Left ventricle myocardium superior (tissue), 1 donor: ENCODE results near the gene COL20A1. TPM values are rescaled to one million over a fixed set of nuclear protein-coding genes. Genes with fewer than 3 reads are reported as not detected.

Experiments
- ATAC-seq: fragments of 200-7000 bp; cut with Tn5 transposase; one replicate; pipeline ENCODE4 v1.9.1; 2020; ENCODE audit warnings: mild to moderate bottlenecking, moderate library complexity
- DNase-seq: peaks from one replicate; pipeline ENCODE4 v3.0.0-alpha.2; 2020
- intact Hi-C: fragments of 100-400 bp; cut with micrococcal nuclease; formaldehyde crosslinking; loops from one replicate; pipeline ENCODE4 v1.11.0; 2022
- total RNA-seq: library from RNA; stranded (reverse); fragmentation: NEBNext Ultra II Directional; extraction: Animal tissue kit (Norgen Biotek cat#: 25700); gene quantifications from one replicate; pipeline ENCODE4 v1.2.1, GENCODE V29; 2021
- donor health status: DM: no; HTN: yes; CAD: no; lungs with severe emphysema.

Gene COL20A1
- total RNA-seq, 1 donor from 2014 or later, result not detected

DNA sequence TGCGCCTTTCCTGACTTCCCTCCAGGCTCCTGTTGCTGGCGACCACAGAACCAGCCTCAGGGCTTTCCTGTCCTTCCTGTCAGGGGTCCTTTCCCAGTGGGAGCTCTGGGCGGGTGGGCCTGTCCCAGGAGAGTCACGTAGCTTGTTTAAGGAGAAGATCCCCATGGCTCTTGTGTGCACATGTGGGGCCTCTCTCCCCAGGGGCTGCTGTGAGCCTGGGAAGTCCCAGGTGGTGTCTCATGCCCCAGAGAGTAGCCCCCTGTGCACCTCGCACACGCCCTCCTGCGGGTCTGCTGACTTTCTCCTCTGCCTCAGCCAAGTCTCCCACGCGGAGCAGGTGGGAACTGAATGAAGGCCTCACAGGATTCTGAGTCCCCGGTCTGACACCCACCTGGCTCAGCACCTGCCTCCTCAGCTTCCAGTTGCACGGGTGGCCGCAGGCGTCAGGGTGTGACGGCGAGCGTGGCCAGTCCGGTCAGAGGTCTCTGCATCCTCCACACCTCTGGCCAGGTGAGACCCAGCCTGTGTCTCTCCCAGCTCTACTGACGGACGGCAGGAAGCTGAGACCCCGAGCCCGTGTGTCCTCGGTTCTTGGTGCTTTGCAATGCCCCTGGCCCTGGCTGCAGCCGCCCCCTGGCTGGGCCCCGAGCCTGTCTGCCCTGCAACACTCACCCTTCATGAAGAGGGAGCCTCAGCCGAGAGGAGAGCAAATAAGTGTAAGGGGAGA lies 33.1 kb upstream of the COL20A1 start:
- ATAC-seq (no peak), DNase-seq (no peak)
- intact Hi-C loops, result no loop called here

DNA sequence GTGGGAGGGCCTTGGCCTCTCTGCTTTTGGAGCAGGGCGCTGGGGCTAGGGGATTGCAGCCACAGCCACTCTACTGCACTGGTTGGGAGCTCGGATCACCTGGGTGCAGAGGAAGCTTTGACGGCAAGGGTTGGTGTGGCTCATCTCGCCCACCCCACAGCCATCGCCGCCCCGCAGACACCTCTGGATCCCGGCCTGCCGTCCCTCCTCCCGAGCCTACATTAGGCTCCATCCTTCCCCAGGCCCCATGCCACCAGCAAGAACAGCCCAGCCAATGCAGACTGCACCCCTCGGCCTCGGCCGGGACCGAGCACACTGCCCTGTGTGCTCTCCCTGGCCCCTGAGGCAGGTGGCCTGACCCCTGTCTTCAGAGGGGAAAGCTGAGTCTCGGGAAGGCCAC lies 32.5 kb upstream of the COL20A1 start:
- intact Hi-C loops, result no loop called here
- DNase-seq, result no peak
- ATAC-seq, result no peak

DNA sequence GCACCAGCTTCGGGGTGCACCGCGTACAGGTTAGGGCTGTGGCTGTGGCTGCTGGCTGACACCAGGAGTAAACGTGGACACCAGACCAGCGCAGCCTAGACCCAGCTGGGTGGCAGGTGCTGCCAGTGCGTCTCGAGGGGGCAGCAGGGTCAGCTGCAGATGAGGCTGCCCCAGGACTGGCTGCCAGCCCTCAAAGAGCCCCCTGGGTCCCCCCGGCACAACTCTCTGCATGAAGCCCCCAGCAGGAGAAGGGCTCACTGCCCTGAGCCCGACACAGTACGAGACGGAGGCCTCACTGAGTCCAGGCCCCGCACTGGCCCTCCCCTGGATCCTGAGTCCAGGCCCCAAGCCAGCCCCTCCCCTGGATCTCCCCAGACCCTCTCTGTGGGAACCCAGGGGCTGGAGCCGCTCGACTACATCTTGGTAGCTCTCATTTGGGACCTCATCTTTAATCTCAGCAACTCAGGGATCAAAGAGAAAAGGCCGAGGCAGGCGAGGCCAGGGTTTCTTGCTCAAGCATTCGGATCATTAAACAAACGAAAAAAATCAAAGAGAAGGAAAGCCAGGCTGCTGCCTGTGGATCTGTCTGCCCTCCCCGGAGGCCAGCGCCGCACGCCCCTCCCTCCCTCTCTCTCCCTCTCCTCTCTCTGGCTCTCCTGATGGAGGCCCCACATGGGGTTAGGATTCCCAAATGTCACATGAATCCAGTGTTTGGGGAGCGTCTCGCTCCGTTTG lies 31.8 kb upstream of the COL20A1 start:
- ATAC-seq, result no peak
- intact Hi-C loops, result no loop called here
- no peak for DNase-seq

DNA sequence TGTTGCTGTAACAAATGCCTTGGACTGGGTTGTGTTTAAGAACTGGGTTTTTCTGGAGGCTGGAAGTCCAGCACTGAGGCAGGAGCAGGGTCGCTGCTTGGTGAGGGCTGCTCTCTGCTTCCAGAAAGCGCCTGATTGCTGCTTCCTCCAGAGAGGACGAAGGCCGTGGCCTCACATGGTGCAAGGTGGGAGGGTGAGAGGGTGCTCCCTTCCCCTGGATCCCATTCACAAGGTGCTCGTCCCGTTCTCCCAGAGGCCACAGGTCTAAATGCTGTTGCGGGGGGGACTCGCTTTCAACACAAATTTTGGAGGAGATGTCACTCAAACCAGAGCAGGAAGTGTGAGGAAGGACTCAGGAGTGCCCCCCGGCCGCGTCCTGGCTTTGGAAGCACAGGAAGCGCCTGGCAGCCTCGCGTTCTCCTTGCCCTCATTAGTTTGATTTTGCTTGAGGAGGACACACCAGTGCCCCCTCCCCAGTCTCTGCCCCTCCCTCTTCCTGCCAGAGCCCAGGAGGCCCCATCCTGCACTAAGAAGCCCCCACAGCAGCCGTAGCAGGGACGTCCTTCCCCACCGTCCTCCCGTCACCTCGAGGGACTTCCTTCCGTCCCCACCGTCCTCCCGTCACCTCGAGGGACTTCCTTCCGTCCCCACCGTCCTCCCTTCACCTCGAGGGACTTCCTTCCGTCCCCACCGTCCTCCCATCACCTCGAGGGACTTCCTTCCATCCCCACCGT lies 31.0 kb upstream of the COL20A1 start:
- intact Hi-C loops, result no loop called here
- no peak for DNase-seq
- no peak for ATAC-seq

DNA sequence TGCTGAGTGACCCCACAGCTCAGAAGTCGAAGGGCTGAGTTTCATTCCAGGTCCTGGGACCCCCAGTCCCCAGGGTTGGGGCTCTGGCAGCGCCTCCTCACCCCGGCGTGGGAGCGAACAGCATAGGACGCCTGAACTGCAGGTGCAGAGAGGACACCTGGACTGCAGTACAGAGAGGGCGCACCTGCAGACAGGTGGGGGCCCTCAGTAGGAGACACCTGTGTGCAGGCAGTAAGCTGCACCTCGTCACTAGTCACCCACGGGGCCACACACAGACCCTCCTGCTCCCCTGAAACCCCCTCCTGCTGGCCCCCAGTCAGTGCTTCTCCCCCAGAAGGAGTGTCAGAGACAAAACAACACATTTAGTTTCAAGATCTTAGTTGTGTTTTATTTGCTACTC lies 30.1 kb upstream of the COL20A1 start:
- DNase-seq (no peak), ATAC-seq (no peak)
- intact Hi-C loops, result no loop called here

DNA sequence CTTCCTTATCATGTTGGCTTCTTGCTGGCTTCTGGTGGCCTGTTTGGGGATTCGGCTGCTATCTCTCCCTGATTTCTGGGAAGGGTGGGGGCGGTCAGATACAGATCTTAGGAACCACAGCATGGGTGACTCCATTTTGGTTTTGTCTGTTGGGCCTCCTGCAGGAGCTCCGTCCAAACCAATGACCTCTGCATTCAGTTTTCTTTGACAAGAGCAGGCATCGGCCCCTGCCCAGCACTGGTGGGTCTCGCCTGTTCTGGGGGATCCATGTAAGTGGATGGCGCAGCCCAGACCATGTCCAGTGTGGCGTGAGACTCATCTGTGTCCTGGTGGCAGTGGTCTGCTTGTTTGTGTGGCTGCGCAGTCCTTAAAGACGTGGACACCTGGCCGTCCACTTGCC lies 29.0 kb upstream of the COL20A1 start:
- DNase-seq (no peak), ATAC-seq (no peak)
- intact Hi-C loops, result no loop called here

DNA sequence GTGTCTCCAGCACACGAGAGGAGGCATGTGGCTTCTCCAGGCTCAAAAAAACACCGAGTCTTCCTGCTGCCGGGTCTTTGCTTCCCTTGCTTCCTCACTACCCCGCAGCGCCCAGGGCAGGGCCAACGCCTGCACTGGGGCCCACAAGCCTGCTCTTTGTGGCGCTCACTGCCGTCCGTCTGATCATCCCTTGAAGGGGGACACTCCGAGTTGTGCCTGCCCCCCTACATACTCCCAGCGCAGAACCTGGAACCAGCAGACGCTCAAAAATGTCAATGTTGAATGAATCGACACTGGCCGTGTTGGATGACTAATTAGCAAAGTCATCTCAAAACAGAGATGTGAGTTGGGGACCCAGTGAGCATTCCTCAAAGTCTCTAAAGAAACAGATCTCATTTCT lies 28.5 kb upstream of the COL20A1 start:
- no peak for DNase-seq
- intact Hi-C loops, result no loop called here
- no peak for ATAC-seq

DNA sequence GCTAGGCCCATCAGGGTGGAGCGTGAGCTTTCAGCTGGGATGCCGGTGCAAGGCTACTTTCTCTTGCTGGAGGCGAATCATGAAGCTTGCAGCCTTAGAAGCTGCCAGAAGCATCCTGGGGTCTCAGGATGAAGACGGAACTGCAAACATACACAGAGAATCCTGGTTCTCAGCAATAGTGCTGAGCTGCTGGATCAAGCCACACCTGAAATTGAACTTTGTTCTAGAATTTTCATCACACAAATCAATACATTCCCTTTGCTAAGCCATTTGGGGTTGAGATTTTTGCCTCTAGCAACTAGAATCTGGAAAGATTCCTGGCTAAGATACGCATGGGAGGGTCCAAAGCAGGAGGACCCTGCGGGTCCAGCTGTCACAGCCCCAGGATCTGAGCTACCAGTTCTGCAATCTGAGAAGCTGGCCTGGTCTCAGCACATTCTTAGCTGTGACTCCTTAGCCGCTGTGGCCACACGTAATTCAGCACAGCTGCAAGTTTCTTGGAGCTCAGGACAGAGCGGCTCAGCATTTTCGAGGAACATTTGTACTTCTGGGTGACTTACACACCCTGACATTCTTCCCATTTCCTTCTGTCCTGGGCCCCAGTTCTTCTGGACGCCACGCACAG lies 27.0 kb upstream of the COL20A1 start:
- no peak for ATAC-seq
- DNase-seq, result no peak
- intact Hi-C loops, result no loop called here

DNA sequence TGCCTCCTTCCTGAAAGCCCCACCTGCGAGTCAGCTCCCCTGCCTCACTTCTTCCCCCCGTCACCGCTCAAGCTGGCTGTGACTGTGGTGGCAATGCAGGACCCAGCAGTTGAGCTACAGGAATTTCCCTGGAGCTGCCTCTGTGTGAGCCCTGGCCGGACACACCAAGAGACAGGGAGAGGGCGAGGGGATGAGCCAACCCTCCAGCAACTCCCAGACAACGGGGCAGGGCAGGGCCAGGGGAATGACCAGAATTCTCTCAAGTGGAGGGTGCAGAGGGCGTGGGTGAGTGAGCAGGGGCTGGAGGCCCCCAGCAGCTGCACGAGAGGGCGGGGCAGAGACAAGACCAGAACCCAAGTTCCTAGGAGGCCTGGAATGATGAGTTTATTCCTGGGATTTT lies 25.3 kb upstream of the COL20A1 start:
- intact Hi-C loops, result no loop called here
- no peak for DNase-seq
- no peak for ATAC-seq

DNA sequence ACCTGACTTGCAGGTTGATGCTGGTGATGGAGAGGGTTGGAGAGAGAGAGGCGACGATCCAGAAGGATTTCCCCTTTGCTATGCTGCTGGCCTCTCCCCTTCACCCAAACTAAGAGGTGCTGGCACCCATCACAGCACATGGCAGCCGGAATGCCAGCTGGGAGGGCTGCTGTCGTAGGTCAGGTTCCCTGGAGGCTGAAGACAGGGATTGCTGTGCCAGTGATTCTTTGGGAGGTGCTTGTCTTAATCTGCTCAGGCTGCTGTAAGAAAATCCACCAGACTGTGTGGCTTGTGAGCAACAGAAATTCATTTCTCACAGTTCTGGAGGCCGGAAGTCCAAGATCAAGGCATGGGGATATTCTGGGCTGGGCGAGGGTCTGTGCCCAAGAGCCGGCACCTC lies 24.7 kb upstream of the COL20A1 start:
- DNase-seq, result no peak
- intact Hi-C loops, result no loop called here
- no peak for ATAC-seq

DNA sequence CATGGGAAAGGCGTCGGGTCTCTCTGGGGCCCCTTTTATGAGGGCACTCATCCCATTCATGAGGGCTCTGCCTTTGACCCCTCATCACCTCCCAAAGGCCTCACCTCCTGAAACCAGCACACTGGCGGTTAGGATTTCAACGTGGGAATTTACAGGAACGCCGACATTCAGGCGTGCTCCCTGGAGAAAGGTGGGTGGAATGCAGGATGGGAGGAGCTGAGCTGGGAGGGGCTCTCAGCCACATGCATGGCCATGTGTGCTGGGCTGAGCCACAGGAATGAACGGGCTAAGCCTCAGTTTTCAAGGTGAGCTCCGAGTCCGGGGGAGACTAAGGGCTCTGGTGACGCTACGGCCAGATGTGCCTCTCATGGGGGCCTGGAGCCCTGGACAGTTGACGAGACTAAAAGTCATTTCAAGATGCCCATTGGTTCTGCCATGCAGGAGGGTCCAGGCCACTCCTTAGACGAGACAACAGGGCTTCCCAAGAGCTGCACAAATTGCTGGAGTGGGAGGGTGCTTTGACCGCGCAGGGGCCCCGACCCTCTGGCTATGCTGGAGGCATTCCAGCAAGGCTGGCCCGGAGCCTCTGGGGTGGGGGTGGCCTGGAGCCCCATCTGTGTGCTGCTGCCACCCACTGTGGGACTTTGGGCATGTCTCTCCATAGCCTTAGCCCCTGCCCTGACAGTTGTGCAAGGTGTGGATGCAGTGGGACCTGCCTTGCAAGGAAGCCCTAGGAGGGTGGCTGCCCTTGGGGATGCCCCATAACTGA lies 24.1 kb upstream of the COL20A1 start:
- no peak for ATAC-seq
- intact Hi-C loops, result no loop called here

DNA sequence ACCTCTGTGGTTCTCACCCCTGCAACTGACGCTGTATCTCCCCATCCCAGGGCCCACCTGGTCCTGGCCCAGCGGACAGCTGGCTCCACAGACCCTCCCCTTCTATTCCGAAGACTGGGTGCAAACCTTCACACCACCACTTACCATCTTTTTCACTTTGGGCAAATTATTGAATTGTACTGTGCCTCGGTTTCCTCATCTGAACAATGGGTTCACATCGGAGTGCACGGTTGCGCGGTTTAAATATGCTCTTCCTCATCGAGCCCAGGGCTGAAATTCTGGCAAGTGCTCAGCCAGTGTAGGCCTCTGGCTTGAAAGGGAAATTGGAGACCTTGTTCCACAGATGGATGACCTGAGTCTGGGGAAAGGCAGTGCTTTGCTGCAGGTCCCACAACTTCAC lies 23.3 kb upstream of the COL20A1 start:
- ATAC-seq, result no peak
- no peak for DNase-seq
- intact Hi-C loops, result no loop called here

More for the DNA sequence above, 24.1 kb upstream of the COL20A1 start:
- no peak for DNase-seq

DNA sequence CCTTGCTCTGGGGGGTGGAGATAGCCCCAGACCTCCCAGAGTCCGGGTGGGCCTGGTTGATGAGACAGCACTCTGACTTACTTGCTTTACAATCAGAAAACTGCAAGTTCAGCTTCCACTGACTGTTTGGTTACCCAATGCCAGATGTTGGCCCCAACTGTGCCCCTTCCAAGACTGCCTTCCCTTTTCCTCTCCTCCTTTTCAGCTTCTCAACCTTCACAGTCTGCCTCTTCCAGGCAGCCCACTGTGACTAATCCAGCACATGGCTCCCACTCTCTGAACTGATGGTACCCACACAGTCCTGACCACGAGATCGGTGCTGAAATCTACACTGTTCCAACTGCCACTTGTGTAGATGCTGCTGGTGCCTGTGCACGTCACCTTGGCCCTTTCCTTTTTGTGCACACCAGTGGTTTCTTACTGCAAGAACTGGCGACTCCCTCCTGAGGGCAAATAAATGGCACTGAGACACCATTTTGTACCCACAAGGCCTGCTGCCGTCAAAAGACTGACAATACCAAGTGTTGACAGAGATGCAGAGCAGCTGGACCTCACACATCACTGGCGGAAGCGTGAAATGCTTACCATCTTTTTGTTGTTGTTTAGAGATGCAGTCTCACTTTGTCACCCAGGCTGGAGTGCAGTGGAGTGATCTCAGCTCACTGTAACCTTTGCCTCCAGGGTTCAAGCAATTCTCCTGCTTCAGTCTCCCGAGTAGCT lies 22.2 kb upstream of the COL20A1 start:
- intact Hi-C loops, result no loop called here

DNA sequence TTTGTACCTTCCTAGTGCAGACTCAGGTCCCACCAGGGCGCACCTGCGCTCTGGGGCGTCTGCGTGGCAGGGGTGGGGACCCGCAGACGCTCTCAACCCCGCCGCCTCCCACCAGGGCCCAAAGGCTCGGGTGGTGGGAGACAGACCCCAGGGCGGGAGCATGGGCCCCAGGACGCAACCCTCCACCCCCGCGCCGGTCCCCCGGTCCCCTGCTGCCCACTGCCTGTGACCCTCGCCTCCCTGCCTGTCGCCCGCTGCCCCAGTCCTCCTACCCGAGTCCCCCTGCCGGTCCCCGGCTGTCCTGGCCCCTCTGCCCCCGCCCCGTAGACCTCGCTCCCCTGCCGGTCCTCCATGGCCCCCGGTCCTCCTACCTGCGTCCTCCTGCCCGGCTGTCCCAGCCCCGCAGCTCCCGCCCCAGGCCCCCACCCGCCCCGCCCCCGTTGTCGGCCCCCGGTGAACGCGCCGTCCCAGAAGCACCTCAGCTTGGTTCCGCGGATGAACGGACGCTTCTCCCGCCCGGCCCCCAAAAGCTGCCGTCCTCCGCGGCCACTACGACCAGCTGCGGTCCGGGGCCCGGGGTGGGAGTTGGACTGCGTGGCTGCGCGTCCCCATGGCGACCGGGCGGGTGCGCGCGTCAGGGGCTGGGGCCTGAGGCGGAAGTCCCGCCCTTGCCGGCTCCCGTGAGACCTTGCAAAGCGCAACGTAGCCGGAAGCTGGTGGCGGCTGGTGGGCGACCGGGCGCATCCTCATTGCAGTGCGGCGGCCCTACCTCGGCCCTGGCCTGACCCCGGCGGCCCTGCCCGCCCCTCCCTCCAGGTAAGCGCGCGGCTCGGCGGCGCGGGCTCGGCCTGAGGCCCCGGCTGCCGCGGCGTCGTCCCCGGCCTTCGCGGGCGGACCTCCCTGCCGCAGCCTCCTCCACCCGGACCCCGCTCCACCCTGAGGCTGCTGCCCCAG lies 20.6 kb upstream of the COL20A1 start, which contains the start of gene ARFGAP1:
TSS of gene ARFGAP1 (plus strand) at position 709 of the 954 bp plus-strand sequence. CDS start 2,768 bp downstream, outside the sequence.
- ATAC-seq (peak; percentile 98), DNase-seq (peak; percentile 97)
- intact Hi-C loops, result no loop called here

More for the DNA sequence above, 22.2 kb upstream of the COL20A1 start:
- no peak for DNase-seq
- no peak for ATAC-seq

DNA sequence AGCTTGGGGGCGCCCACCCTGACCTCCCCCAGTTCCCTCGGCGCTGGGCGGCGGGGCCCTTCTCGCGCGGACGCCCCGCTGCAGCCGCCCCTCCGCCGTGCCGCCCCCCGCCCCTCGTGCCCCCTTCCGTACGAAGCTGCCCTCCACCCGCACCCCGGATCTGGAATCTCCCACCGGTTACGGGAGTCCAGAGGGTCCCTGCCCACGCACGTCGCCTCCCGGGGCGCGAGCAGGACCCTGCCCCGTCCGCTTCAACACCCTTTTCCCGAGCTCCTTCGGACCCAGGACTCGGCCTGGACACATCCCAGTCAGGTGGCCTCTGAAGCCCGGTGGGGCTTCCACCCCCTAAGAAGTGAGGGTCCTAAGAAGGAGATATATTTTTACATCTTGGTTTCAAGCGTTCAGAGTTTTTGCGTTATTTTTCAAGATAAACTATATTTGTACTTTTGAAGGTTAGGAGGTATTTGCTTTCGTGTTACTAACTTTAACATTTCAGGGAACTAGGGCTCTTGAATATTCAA lies 19.9 kb upstream of the COL20A1 start:
- DNase-seq, result no peak
- ATAC-seq, result no peak
- intact Hi-C loops, result no loop called here

DNA sequence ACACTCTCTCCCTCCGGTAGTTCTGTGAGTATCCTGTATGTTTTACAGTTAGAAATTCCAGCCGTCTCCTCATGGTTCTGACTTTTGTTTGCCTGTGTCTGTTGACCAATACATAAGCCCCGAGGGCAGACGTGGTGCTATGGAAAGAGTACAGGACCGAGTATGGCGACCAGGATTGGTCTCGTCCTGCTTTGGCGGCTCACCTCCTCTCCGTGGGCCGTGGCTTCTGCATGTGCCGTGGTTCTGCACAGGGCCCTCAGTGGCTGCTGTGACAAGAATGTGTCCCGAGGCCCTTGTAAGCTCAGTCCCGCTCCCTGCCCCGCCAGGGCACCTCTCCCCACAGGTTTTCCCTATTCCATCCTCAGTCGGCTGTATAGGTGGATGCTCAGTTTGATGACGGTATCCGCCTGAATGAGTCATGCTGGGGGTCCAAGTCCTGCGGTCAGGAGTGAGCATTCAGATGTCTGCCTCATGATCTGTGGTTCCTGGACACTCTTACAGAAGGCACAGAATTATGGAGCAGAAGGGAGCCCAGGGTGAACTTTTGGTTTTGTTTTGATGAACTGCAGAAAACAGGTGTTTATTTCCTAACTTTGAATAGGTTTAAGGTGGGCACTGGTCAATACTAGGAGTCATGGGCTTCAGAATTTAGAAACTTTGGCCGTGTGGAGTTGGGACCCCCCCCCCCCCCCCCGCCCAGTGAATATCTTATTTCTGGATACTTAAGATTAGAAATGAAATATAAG lies 19.2 kb upstream of the COL20A1 start:
- intact Hi-C loops, result no loop called here
- ATAC-seq (no peak), DNase-seq (no peak)
